HS-5 (cell line): ENCODE results near the gene BCKDHB.
"Not testable (repeated sequence)": the region's sequence is repeated elsewhere in the genome, so short reads cannot be mapped to it uniquely, and the experiment has no call there.

Experiments used
- DNase-seq: peaks from one replicate; pipeline ENCODE4 v3.0.0-alpha.2; 2012; ENCODE audit warnings: low read depth

Gene BCKDHB

GRCh38 chr6:80106418-80107235 lies at the start of gene BCKDHB:
Gene BCKDHB (plus strand): TSS chr6:80106671. CDS start chr6:80106694, 23 bp downstream.
- DNase-seq = peak; percentile 91

GRCh38 chr6:80060774-80061173 lies 45.7 kb upstream of the BCKDHB start:
- DNase-seq = no peak

GRCh38 chr6:80068146-80068545 lies 38.3 kb upstream of the BCKDHB start:
- DNase-seq = not testable (repeated sequence)

DNA sequence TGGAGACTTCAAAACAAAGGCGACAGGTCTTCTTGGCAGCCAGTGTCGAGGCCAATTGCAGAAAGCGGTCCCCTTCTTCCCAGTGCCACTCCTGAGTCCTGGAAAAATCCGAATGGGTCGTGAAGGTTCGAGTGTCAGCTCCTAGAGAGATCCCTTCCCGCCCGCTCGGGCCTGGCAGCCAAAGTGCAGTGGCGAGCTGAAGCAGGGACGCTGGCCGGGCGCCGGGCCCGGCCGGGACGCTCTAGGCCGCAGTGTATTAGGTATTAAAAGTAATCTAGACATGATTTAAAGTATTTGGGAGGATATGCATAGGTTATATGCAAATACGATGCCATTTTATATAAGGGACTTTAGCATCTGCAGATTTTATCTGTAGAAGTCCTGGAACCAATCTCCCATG lies 36.0 kb upstream of the BCKDHB start:
- DNase-seq = not testable (repeated sequence)

- DNase-seq = no peak
Observed at GRCh38 chr6:80077067-80077466, 29.4 kb upstream of the BCKDHB start.

DNA sequence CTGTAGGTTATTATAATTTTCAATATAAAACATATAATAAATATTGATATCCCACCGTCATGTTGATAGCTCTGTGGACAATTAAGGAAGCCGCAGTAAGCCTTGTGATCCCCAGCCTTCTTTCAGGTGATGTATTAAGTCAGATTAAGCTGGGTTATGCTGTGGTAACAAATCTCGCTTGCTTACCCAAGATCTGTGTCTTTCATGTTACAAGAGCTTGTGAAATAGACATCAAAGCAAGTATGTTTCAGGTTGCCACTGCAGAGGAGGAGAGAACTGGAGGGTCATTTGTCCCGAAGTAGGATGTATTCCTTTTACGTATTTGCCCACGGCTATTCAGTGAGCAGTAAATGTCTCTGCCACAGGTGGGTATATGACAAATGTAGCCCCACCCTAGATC lies 17.8 kb upstream of the BCKDHB start:
- DNase-seq = no peak

- no peak for DNase-seq
Observed at GRCh38 chr6:80091506-80091905, 15.0 kb upstream of the BCKDHB start.

- peak; percentile 5 for DNase-seq
Observed at GRCh38 chr6:80094017-80094416, 12.5 kb upstream of the BCKDHB start.

- DNase-seq = no peak
Observed at GRCh38 chr6:80095600-80095999, 10.9 kb upstream of the BCKDHB start.

DNA sequence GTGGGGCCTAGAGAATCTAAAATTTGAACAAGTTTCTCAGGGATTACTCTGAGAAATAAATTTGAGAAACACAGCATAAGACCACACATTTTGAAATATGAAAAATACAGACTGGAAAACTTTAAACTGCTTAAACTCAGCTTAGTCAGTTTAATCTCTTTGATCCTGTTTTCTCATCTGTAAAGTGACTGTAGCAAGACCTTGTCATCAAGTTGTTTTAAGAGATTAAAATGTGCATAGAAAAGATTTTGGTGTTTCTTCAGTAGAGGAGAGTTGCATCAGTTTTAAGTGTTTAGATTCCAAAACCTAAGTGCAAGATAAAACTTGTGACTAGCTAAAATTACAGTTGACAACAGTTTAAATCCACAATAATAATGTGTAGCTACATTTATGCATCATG lies 8.1 kb upstream of the BCKDHB start:
- no peak for DNase-seq

DNA sequence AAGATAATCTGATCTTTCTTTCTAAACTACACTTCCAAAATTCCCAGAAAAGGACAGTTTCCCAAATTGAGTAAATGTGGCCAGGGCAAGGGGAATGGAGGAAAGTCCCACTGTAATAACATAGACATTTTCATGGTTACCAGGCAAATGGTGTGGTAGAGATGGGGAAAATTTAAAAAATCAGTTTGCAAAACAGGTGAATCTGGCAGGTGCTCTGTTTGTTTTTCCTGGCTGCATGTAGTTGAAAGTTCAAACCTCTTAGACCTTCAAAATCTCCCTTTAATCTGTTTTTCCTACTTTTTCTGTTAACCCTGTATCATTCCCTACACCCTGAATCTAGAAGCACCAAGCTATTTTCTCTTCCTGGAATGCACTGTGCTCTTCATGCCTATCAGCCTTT lies 2.0 kb upstream of the BCKDHB start:
- no peak for DNase-seq

- DNase-seq = no peak
Observed at GRCh38 chr6:80105972-80106417, 476 bp upstream of the BCKDHB start.

GRCh38 chr6:80122576-80122975 lies 16.1 kb downstream of the BCKDHB start:
- DNase-seq = not testable (repeated sequence)

DNA sequence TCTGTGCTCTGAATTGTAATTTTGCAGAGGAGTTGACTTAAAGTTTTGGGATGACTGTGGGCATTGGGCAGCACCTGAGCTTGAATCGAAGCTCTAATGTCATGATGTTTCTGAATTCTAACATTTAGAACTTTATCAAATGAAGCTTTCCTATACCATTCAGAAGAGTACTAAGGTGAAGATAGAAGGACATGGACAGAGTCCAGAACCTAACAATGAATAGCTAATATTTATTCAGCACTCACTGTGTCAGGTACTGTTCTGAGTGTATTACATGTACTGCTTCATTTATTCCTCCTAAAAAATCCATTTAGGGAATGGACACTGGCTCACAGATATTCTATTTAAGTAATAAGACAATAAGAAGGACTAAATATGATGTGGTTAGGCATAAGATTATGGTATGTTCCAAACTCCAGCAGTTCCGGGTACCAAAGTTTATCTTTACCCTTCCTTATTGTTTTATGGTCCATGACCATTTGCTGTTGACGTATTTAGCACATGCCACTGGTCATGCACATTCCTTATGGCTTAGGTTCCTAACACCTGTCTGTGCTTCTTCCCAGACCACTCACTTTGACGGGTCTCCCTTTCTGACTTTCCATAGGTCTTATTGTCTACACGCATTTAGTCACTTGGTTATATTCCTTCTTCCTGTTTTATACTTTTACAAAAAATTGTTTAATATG lies 20.3 kb downstream of the BCKDHB start:
- DNase-seq = no peak

DNA sequence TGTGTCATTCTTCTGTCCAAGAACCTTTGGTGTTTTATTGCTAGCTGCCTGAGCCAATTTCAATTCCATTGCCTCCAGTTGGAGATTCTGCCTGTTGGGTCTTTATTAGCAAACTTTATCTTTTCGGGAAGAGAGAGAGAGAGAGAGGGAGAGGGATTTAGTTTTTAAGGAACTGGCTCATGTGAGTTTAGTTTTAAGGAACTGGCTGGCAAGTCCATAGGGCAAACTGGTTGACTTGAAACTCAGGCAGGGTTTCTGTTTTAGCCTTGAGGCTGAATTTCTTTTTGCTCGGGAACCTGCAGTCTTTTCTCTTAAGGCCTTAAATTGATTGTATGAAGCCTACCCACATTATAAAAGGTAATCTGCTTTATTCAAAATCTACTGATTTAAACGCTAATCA lies 23.0 kb downstream of the BCKDHB start:
- DNase-seq = no peak

DNA sequence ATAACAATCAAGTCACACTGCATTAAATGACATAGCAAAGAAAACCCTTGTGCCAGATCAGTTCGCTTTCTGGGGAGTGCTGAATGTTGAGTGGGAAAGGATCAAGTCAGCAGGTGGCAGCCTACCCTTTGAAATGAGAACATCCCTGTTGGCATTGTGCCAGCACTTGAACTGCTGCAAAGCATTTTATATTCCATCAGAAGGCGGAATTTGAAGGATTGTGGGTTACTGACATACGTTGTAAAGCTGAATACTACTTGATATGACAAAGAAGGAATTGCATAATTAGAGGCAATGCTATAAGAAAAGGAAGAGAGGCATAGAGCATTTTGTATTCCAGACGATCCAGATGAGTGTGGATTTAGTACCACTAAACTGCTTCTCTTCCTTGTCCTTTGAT lies 26.5 kb downstream of the BCKDHB start:
- no peak for DNase-seq

- DNase-seq = no peak
Observed at GRCh38 chr6:80134065-80134464, 27.6 kb downstream of the BCKDHB start.

DNA sequence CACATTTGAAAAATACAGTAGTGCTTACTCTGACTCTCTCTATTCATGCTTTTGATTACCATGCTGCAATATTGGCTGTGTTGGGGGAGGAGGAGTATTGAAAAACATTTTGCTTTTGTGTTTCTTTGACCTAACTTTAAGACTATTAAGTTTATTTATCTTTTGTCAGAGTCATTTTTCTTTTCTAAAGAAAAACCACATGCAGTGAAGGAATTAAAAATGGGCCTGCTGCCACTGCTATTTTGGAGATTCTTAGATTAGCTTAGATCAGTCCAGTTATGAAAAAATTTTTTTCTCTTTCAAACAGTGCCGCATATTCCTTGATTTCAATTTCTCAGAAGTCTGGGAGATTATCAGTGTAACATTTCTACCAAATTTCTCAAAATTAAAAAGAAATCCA lies 36.1 kb downstream of the BCKDHB start:
- DNase-seq = no peak

DNA sequence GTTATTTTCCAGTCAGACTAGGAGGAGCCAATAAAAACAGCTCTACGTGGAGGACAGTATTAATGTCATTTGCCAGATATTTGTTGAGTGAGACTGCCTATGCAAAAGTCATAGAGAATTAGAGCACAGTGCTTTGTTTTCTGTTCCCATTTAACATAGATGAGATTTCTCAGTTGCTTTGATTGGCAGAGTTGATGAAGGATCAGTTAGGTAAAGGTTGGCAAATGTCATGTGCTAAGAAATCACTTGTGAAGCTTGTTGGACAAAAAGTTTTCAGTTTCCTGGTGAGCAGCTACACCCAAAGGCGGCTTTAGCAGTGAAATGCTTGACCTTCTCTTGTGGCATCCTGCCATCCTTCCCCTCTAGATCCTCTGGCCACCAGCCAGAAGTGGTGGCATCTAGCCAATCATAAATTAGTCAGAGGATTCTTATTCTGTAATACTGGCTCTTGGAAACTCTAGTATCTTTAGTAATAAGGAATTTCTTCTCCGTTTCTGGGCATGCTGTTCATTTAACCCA lies 37.0 kb downstream of the BCKDHB start:
- peak; percentile 87 for DNase-seq

- DNase-seq = no peak
Observed at GRCh38 chr6:80144753-80145315, 38.4 kb downstream of the BCKDHB start.

DNA sequence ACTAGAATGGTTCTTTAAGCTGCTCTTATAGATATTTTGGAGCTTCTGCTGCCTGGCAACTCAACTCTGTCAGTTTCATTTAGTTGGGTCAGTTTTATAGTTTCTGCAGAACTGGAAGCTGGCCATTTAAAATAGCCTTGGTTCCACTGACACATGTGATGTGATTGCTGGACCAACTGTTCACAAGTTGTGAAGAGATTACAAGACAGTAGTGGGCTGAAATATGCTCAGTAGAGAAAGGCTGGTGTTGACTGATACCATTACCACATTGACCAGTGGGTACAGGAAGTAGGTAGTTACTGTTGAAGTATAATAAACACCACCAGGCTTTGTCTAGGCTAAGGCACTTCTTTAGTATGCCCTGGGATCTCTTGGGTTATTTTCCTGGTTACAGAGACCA lies 39.0 kb downstream of the BCKDHB start:
- no peak for DNase-seq

DNA sequence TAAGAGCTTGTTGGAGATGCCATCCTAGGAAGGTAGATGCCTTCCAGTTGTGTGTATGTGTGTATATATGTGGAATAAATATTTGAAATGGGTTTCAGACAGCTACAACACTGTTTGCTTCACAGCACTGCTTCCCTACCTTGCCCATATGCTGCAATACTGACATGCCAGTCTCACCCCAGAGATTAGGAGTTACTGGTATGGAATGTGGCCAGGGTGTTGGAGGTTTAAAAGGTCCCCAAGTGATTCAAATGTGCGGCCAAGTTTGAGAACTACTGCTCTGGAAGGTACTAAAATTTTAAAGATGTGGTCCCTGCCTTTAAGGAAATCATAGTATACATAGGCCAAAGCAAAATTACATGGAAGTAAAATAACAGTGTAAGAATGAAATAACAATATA lies 39.5 kb downstream of the BCKDHB start:
- DNase-seq = no peak

- DNase-seq = no peak
Observed at GRCh38 chr6:80148220-80148619, 41.7 kb downstream of the BCKDHB start.
